GOT3 (cell line): Measurements from ENCODE around the gene ENPP4.
"Not testable (repeated sequence)": the region's sequence is repeated elsewhere in the genome, so short reads cannot be mapped to it uniquely, and the experiment has no call there.

Source experiments
- DNase-seq: peaks from one replicate; lab custom pipeline; 2025; ENCODE audit warnings: mixed read lengths; lab: John Stamatoyannopoulos, UW

The ENPP4 gene

GRCh38 chr6:46131291-46131690 lies 1.5 kb downstream of the ENPP4 start:
- DNase-seq = not testable (repeated sequence)

- no peak for DNase-seq
Measured at GRCh38 chr6:46134216-46134615, 4.4 kb downstream of the ENPP4 start.

- no peak for DNase-seq
Measured at GRCh38 chr6:46135176-46135575, 5.4 kb downstream of the ENPP4 start.

- no peak for DNase-seq
Measured at GRCh38 chr6:46136831-46137230, 7.0 kb downstream of the ENPP4 start.

- DNase-seq = no peak
Measured at GRCh38 chr6:46137387-46137786, 7.6 kb downstream of the ENPP4 start.

GRCh38 chr6:46138281-46138680 lies 8.5 kb downstream of the ENPP4 start:
- no peak for DNase-seq

- DNase-seq = no peak
Measured at GRCh38 chr6:46144270-46144669, 14.5 kb downstream of the ENPP4 start.

GRCh38 chr6:46149066-46149465 lies 19.3 kb downstream of the ENPP4 start:
- not testable (repeated sequence) for DNase-seq

GRCh38 chr6:46156701-46157100 lies 26.9 kb downstream of the ENPP4 start:
- no peak for DNase-seq

GRCh38 chr6:46159229-46159628 lies 29.4 kb downstream of the ENPP4 start:
- no peak for DNase-seq

GRCh38 chr6:46160102-46160501 lies 30.3 kb downstream of the ENPP4 start:
- DNase-seq = no peak

GRCh38 chr6:46170357-46171289 lies 40.8 kb downstream of the ENPP4 start, which contains the start of gene ENPP5:
ENPP5 (minus strand) TSS chr6:46170980; CDS start chr6:46168262, 2,718 bp downstream.
- no peak for DNase-seq

GRCh38 chr6:46172176-46172575 lies 42.4 kb downstream of the ENPP4 start:
- DNase-seq = no peak

GRCh38 chr6:46174904-46175303 lies 45.1 kb downstream of the ENPP4 start:
- no peak for DNase-seq

GRCh38 chr6:46175446-46175845 lies 45.7 kb downstream of the ENPP4 start:
- DNase-seq = no peak

GRCh38 chr6:46175976-46176375 lies 46.2 kb downstream of the ENPP4 start:
- no peak for DNase-seq

- peak; percentile 2 for DNase-seq
Measured at GRCh38 chr6:46184114-46184513, 54.3 kb downstream of the ENPP4 start.

GRCh38 chr6:46186583-46186982 lies 56.8 kb downstream of the ENPP4 start:
- no peak for DNase-seq

- DNase-seq = no peak
Measured at GRCh38 chr6:46189726-46190125, 59.9 kb downstream of the ENPP4 start.

- no peak for DNase-seq
Measured at GRCh38 chr6:46190889-46191288, 61.1 kb downstream of the ENPP4 start.

- DNase-seq = no peak
Measured at GRCh38 chr6:46191961-46192360, 62.2 kb downstream of the ENPP4 start.
